Measurements from ENCODE around the gene MRPS33. TPM values are rescaled to one million over a fixed set of nuclear protein-coding genes. Genes with fewer than 3 reads are reported as not detected.

The MRPS33 gene
- total RNA-seq, 4 donors from 2014 or later = 23.4 to 60.1 (median 40.8) TPM

GRCh38 chr7:140998715-140999114, 16.0 kb downstream of the MRPS33 start:
- no peak for ATAC-seq
- no peaks in the 10 kb centered on the region for H3K27me3 ChIP-seq
- intact Hi-C loops (cut with DNase I; ENCODE audit: low total_unique reads) = no loop called here
- no peak overlapping the region for H3K4me3 ChIP-seq
- H3K36me3 ChIP-seq = no peaks in the 10 kb centered on the region
- in situ Hi-C loops (cut with MboI; ENCODE audit: low sequenced_read_pairs in 4 of 4) = no loop called here
- TF ChIP-seq POLR2A (IDR thresholded peaks at IDR 0.05) (no peak), CTCF (IDR thresholded peaks at IDR 0.05 in 4 of 5, conservative IDR thresholded peaks at IDR 0.05 in 1 of 5) (no peak)
- H3K27ac ChIP-seq = no peak overlapping the region
- no peaks in the 10 kb centered on the region for H3K9me3 ChIP-seq
- no peaks in the 10 kb centered on the region for H3K4me1 ChIP-seq
- no peak for DNase-seq

DNA sequence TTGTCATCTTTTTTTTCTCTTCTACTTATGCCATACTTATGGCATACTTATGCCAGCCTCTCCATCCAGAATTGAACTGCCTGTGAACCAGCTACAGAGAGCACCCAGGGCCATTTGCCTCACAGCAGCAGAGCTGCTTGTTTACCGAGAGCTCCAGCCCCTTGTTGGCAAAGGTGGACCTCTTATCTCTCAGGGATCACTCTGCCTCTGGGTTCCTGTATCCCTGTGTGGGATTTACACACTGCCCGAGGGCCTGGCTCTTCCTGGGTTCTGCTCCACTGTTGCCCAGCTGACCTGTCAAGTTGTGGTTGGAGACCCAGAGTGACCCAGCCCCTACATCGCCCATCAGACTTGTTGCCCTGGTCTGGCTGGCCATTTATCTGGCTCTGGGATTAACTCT, 22.3 kb downstream of the MRPS33 start:
- Histone ChIP-seq H3K4me3 (no peak overlapping the region), H3K27ac (no peak overlapping the region), H3K27me3 (no peaks in the 10 kb centered on the region), H3K9me3 (no peaks in the 10 kb centered on the region), H3K36me3 (no peaks in the 10 kb centered on the region), H3K4me1 (no peaks in the 10 kb centered on the region)
- TF ChIP-seq CTCF (IDR thresholded peaks at IDR 0.05 in 4 of 5, conservative IDR thresholded peaks at IDR 0.05 in 1 of 5) = no peak
- TF ChIP-seq POLR2A (IDR thresholded peaks at IDR 0.05) = no peak
- in situ Hi-C loops (cut with MboI; ENCODE audit: low sequenced_read_pairs in 4 of 4) (no loop called here), intact Hi-C loops (cut with DNase I; ENCODE audit: low total_unique reads) (no loop called here)
- ATAC-seq = no peak
- no peak for DNase-seq

DNA sequence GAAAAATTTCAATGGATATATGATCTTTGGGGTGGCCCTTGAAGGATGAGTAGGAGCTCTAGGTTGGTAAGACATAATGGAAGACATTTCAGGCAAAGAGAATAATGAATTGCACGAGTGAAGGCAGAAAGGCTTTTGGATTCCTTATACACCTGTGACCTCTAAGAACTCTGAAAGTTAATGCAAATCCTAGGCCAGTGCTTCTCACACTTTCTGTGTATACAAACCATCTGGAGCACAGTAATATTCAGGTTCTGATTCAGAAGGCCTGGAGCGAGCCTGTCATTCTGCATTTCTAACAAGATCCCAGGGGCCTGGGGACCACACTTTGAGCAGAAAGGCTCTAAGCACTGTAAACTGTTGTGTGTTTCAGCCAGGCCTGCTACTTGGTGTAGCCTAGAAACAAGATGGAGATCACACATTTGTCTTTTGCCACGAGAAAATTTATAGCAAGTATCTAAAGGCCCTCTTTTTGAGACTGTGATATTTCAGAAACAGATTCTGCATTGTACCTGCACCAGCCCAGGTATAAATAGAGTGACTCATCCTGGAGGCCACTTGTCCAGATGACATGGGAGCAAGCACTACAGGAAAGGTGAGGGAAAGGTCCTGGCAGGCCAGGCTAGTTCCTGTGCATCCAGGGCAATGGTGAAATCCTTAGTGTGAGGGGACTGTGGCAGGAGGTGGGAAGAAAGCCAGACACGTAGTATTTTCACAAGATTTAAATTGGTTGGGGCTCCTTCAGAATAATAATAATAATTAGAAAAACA, 24.4 kb downstream of the MRPS33 start:
- no peaks in the 10 kb centered on the region for H3K4me1 ChIP-seq
- no peak for DNase-seq
- H3K27ac ChIP-seq = no peak overlapping the region
- H3K4me3 ChIP-seq = no peak overlapping the region
- ATAC-seq = no peak
- no peaks in the 10 kb centered on the region for H3K9me3 ChIP-seq
- no peaks in the 10 kb centered on the region for H3K36me3 ChIP-seq
- in situ Hi-C loops (cut with MboI; ENCODE audit: low sequenced_read_pairs in 4 of 4) (no loop called here), intact Hi-C loops (cut with DNase I; ENCODE audit: low total_unique reads) (no loop called here)
- H3K27me3 ChIP-seq = no peaks in the 10 kb centered on the region
- TF ChIP-seq POLR2A (IDR thresholded peaks at IDR 0.05) (no peak), CTCF (IDR thresholded peaks at IDR 0.05 in 4 of 5, conservative IDR thresholded peaks at IDR 0.05 in 1 of 5) (no peak)

GRCh38 chr7:140989068-140989467, 25.7 kb downstream of the MRPS33 start:
- no peaks in the 10 kb centered on the region for H3K4me1 ChIP-seq
- no peaks in the 10 kb centered on the region for H3K36me3 ChIP-seq
- DNase-seq (no peak), ATAC-seq (no peak)
- intact Hi-C loops (cut with DNase I; ENCODE audit: low total_unique reads) (no loop called here), in situ Hi-C loops (cut with MboI; ENCODE audit: low sequenced_read_pairs in 4 of 4) (no loop called here)
- TF ChIP-seq CTCF (IDR thresholded peaks at IDR 0.05 in 4 of 5, conservative IDR thresholded peaks at IDR 0.05 in 1 of 5) (no peak), POLR2A (IDR thresholded peaks at IDR 0.05) (no peak)
- peaks cover 0 to 8% (median 2%) of the 10 kb centered on the region in 3 donors for H3K9me3 ChIP-seq
- no peak overlapping the region for H3K4me3 ChIP-seq
- H3K27ac ChIP-seq = no peak overlapping the region
- H3K27me3 ChIP-seq = no peaks in the 10 kb centered on the region
